ENCODE data around the gene UMAD1.
"Not testable (repeated sequence)": the region's sequence is repeated elsewhere in the genome, so short reads cannot be mapped to it uniquely, and the experiment has no call there.

Gene UMAD1

GRCh38 chr7:7652798-7653540 lies 12.4 kb downstream of the UMAD1 start:
- peak; percentile 62 for FAIRE-seq

GRCh38 chr7:7653593-7654187 lies 13.1 kb downstream of the UMAD1 start:
- peak; percentile 62 for FAIRE-seq

- peak; percentile 80 for FAIRE-seq
Measured at GRCh38 chr7:7654964-7655715, 14.6 kb downstream of the UMAD1 start.

DNA sequence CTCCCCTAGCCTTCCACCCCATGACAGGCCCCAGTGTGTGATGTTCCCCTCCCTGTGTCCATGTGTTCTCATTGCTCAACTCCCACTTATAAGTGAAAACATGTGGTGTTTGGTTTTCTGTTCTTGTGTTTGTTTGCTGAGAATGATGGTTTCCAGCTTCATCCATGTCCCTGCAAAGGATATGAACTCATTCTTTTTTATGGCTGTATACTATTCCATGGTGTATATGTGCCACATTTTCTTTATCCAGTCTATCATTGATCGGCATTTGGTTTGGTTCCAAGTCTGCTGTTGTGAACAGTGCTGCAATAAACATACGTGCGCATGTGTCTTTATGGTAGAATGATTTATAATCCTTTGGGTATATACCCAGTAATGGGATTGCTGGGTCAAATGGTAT lies 15.9 kb downstream of the UMAD1 start:
- not testable (repeated sequence) for FAIRE-seq

DNA sequence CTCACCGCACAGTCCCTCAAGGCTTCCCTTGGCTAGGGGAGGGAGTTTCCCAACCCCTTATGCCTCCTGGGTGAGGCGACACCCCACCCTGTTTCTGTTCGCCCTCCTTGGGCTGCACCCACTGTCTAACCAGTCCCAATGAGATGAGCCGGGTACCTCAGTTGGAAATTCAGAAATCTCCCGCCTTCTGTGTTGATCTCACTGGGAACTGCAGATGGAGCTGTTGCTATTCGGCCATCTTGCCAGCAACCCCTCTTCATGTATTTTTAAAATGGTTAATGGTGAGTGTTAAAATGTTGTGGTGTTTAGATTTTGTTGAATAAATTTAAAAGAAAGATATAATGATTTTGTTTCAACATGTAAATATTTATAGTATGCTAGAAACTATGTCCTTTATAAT lies 22.0 kb downstream of the UMAD1 start:
- peak; percentile 99 for FAIRE-seq

DNA sequence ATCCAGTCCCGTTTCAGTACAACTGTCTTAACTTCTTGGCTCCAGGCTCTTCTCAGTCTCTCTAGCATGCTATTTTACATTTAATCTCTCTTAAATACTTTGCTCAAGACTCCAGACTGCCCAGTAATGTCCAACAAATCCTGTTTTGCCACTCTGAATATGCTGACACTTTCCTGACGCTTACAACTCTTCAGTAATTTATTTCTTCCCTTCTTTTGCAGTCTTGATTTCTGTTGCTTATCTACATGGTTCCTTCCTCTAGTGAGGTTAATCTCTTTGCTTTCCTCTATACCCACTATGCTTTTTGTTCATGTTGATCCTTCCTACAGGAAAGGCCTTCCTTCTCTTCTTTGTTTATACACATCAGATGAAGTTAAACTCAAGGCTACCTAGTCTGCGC lies 23.7 kb downstream of the UMAD1 start:
- FAIRE-seq, result peak; percentile 71

- peak; percentile 74 for FAIRE-seq
Measured at GRCh38 chr7:7665031-7665430, 24.5 kb downstream of the UMAD1 start.

DNA sequence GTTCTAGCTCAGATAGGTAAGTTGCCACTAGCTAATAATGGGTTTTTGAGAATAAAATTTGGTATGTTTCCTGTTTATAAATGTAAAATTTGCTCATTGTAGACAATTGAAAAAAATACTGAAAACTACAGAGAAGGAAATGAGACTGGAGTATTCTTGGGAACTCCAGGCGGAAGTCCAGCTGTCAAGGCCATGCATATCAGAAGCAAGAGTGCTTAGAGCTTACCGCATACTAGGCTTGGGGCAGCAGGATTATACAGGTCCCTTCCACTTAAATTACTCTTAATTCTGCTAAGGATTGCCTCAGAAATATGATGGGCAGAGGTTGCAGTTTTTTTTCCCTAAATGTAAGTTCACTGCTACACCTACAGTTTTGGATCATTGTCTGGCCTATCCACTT lies 26.6 kb downstream of the UMAD1 start:
- no peak for FAIRE-seq

GRCh38 chr7:7668706-7669105 lies 28.2 kb downstream of the UMAD1 start:
- FAIRE-seq, result no peak

- FAIRE-seq, result no peak
Measured at GRCh38 chr7:7670490-7670889, 29.9 kb downstream of the UMAD1 start.

DNA sequence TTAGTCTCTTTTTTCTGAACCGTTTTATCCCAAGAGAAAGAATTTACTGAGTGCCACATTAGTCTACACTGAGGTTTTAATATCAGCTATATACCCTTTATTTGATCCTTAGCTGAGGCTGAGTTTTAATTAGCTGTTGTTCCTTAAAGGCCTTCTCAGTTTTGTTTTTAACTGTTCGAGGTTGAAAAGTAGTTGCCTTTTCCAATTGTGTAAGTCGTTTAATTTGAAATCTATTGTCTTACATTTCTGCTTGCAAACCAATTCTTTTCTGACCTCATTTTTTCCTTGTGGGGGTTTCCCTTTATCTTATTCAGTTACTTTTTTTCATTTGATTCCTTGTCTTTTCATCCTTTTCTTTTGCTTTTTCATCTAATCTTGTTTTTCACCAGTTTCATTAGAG lies 30.8 kb downstream of the UMAD1 start:
- no peak for FAIRE-seq

- peak; percentile 77 for FAIRE-seq
Measured at GRCh38 chr7:7672545-7673239, 32.1 kb downstream of the UMAD1 start.

DNA sequence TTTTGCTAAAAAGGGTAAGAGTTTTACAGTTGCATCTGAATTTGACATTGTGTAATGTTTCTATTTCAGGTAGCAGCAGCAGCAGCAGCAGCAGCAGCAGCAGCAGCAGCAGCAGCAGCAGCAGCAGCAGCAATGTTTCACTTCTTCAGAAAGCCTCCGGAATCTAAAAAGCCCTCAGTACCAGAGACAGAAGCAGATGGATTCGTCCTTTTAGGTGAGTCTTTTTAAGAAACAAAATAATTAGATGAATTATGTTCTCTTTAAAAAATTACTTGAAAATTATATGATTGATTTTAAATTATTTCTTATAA lies 32.6 kb downstream of the UMAD1 start:
- no peak for FAIRE-seq

DNA sequence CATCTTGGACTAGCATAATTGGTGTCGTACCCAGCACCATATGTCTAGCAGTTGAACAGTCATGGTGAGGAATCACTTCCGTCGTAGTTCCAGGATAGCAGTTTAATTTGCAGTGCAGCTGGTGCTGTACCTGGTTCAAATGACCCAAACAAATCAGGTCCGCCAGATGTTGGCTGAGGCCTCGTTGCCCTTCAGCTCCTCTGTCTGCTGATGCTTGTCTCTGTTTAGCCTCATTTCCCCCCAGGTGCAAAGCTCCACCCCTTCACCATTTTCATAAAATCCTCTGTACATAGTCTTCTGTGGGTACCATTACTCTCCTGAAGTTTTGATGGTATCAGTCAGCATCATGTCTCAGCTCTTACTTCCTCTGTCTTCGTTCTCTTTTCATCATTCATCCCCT lies 35.1 kb downstream of the UMAD1 start:
- no peak for FAIRE-seq

DNA sequence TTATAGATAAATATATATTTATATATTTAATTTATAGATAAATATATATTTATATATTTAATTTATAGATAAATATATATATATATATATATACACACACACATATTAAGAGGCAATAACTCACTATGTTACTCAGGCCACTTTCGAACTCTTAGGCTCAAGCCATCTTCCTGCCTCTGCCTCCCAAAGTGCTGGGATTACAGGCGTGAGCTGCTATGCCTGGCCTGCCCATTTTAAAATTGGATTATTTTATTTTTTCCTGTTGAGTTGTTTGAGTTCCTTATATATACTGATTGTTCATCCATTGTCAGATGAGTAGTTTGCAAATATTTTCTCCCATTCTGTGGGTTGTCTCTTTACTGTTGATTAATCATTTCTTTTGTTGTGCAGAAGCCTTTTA lies 39.1 kb downstream of the UMAD1 start:
- not testable (repeated sequence) for FAIRE-seq

GRCh38 chr7:7681191-7681935 lies 40.8 kb downstream of the UMAD1 start:
- FAIRE-seq, result peak; percentile 100

- no peak for FAIRE-seq
Measured at GRCh38 chr7:7681936-7682329, 41.4 kb downstream of the UMAD1 start.

- FAIRE-seq, result no peak
Measured at GRCh38 chr7:7682861-7683260, 42.3 kb downstream of the UMAD1 start.

GRCh38 chr7:7686811-7687508 lies 46.4 kb downstream of the UMAD1 start:
- peak; percentile 76 for FAIRE-seq

- no peak for FAIRE-seq
Measured at GRCh38 chr7:7687800-7688199, 47.2 kb downstream of the UMAD1 start.

- no peak for FAIRE-seq
Measured at GRCh38 chr7:7688310-7688709, 47.8 kb downstream of the UMAD1 start.

- FAIRE-seq, result no peak
Measured at GRCh38 chr7:7688956-7689355, 48.4 kb downstream of the UMAD1 start.
